LoVo (cell line): Measurements from ENCODE around the gene LINC01488.

Source experiments
- DNase-seq: peaks from one replicate; pipeline ENCODE4 v3.0.0-alpha.2; 2016; ENCODE audit warnings: low spot score

Gene LINC01488

DNA sequence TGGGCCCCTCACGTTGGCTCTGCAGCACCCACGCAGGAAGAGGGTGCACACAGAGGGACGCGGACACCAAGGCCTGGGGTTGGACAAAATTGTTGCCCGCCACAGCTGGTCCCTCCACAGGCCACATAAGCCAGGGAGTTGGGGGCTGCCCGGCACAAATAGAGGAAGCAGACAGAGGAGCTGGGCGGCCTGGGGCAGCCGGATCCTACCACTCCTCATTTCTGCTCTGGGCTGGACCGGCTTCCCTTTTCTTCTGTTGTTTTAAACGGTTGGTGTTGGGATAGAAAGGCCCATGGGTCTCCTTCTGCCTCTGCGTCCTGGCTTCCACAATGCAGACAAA is 36.4 kb upstream of the LINC01488 start:
- DNase-seq, result no peak

DNA sequence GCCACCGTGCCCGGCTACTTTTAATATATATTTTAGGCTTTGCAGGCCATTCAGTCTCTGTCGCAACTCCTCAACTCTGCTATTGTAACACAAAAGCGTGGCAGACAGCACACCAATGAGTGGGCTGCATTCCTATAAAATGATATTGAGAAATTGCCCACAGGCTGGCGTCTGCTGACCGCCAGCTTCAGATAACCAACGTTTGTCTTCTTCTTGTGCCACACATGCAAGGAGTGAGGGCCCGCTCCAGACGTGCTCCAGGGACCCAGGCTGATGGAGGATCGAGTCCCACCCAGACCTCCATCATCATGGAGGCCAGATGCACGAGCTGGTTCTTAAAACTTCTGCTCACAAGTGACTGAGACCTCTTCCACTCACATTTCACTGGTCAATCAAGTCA is 35.4 kb upstream of the LINC01488 start:
- no peak for DNase-seq

DNA sequence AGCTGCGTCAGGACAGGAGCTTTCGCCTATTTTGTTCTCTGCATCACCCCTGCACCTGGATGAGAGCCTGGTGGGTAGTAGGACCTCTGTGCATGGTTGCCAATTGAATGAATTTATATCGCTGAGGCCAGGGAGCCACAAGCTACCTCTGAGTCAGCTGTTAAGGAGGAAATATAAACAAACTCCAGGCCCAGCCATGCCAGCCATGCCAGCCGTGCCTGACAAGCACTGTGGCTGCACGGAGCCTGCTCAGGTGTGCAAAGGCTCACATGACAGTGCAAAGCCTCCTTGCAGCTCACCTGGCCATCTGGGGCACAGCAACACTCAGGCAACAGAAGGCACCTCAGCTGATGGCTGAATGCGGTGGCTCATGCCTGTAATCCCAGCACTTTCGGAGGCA is 33.7 kb upstream of the LINC01488 start:
- DNase-seq, result no peak

DNA sequence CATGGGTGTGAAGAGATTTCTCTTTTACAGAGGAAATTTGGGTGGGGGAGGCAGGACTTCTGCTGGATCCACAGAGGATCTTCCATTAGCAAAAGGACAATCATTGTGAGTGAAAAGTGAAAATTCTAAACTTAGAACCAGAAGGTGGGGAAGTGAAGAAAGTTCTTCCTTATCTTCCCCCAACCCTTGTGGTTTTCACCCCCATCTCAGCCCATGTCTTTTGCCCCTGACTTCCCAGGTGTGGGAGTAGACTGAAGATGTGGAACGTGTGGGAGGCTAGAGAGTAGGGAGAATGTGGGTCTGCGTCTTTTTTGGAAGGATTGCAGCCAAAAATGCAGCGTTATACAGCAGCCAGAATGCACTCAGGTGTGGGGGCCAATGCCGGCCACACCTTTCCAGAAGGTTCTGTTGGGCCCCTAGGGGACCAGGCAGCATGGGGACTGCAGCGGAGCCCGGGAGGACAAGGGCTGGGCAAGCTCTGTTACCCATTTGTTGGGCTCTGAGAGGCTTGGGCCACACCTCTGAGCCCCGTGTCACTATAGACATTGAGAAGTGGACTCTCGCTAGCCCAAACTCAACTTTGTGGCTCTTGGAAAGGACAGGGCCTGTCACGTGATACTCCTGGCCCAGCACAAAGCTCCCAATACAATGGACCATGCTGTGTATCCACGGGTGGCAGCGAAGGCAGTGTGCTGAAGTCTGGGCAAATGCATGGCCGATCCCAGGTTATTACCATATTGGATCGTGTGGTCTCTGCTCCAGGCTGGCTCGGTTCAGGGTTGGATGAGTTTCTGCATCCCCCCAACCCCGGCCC is 32.8 kb upstream of the LINC01488 start:
- DNase-seq, result no peak

DNA sequence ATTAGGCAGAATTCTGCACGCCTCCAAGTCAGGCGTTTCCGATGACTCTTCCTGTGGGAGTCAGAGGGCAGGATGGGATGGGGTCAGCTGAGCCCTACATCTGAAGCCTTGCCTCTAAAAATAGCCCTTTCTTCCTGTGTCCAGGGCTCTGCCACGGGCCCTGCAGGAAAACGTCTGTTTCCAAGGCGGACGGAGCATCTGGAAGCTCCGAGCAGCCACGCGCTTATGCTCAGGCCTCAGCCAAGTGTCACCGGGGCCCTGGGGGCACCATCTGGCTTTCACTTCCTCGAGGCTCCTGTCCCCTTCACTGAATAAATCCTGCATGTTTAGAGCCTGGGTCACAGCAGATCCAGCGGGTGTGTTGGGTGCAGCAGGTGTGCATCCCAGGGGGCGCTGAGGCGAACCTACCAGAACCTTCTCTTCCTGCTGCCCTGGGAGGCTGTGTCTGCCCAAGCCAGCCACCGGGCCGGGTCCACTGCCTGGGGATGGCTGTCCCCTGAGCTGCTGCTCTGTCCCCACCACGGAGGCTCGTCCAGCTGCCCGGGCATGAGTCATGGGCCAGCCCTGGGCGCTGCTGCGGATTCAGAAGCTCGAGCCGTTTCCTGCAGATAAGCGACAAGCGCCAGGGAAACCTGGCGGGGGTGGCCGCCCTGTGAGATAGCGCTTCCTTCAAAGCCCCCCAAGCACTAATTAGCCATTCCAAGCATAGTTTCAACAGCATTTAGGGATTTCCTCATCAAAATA is 32.0 kb upstream of the LINC01488 start:
- DNase-seq, result no peak

DNA sequence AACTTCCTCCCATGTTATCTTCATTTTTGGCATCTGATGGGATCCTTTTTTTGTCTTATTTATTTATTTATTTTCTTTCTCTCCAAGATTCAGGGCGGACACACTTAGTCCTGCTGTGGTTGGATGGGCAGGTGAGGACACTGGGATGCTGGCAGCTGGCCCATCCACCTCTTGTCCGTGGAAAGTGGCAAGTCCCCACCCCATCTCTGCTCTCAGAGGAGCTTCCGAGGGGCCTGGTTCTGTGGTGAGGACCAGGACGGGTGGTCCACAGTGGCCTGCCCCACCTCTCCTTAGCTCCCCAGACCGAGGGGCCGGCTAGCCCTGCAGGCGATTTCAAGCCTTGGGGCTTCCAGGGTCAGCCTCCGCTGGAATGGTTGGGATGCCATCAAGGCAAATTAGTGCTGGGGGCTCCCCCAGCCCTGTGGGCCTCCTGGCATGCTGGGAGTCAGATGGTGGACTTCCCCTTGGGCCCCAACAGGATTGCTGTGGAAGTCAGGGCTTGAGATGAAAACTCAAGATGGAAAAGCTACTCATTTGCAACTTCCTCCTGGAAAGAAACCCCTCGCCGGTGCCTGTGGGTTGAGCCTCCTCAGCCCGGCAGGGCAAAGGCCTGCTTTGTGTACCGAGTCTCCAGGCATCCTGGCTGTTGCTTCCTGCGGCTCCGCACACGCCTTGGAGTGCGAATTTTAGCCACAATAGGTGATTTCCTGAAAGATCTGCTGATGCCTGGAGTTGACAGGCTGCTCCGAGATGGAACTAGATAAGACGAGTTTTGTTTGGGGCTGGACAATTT is 31.2 kb upstream of the LINC01488 start:
- no peak for DNase-seq

DNA sequence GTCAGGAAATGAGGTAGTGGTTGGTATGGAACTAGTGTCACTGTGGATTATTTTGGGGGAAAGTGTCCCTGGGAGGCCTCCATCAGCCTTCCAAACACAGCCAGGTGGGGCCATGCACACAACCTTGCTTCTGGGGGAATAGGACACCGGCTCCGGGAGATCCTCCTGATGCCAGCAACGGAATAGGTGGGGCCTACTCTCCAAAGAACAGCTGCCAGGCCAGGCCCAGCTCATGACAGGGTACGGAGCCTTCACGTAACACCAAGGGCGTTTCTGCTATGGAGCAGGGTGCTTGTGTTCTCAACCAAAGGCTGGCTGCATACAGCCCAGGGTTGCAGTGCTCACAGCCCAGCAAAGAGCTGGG is 30.6 kb upstream of the LINC01488 start:
- DNase-seq, result no peak

DNA sequence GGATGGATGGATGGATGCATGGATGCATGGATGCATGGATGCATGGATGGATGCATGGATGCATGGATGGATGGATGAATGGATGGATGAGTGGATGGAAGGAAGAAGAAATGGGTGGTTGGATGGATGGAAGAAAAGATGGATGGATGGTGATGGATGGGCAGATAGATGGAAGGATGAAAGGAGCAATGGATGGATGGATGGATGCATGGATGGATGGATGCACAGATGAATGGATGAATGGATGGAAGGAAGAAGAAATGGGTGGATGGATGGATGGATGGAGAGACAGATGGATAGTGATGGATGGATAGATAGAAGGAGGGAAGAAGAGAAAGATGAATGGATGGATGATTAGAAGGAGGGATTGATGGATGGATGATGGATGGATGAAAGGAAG is 30.2 kb upstream of the LINC01488 start:
- no peak for DNase-seq

DNA sequence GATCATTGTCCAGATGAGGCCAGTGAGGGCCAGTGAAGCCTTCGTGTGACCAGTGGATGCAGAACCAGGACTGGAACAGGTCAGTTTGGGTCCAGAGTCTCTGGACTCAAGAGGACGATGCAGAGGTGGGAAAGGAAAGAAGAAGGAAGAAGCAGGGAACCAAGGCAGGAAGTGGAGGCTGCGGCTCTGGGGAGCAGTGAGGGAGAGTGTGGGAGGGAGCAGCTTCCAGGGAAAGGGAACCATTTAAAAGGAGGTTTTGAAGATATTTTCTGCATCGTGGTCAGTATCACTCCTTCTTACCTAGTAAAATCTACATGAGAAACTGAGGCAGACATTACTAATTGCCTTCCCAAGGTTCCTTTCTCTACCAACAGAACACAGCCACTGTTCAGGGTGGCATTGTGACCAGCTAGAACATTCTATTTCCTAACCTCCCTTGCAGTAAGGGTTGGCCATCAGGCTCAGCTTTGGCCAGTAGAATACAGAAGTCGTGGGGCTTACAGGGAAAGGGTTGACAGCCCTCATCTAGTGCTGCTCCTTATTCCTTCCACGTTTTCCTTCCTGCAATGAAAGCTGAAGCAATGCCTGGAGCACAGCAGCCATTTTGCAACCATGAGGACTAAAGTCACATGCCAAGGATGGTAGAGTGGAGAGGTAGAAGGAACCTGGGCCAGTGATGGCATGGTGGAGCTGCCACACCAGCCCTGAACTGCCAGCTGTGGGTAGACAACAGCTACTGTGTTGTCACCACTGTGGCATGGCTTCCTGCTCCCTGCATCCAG is 29.1 kb upstream of the LINC01488 start:
- no peak for DNase-seq

DNA sequence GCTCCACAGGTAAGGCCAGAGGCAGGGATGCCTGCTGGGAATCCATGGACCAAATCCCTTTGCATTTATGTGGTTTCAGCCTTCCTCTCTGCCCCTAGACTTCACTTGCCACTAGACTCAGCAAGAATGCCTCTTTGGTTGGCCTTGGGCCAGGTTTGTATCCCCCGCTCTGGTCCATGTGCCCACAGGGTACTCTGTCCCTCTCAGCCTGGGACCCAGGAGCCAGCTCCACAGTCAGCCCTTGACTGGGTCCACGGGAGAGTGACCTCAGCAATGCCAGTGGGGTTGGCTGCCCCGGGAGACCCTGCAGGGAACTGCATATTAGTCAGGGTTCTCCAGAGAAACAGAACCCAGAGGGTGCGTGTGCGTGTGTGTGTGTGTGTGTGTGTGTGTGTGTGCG is 28.3 kb upstream of the LINC01488 start:
- no peak for DNase-seq

DNA sequence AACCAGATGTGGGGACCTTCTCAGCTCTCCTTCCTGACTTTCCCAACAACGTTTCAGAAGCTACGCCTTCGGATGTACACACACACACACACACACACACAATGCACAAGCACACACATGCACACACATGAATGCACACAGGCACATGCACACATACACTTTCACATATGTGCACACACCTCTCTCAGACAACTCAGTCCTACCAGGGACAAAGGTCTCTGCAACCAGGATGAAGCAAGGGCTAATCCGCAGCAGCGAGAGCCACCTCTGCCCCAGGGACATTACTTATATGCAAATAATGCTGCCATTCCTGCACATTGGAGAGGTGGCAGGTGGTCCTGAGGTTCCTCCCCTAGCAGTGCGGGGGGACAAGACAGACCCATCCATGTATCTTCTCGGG is 27.4 kb upstream of the LINC01488 start:
- no peak for DNase-seq

DNA sequence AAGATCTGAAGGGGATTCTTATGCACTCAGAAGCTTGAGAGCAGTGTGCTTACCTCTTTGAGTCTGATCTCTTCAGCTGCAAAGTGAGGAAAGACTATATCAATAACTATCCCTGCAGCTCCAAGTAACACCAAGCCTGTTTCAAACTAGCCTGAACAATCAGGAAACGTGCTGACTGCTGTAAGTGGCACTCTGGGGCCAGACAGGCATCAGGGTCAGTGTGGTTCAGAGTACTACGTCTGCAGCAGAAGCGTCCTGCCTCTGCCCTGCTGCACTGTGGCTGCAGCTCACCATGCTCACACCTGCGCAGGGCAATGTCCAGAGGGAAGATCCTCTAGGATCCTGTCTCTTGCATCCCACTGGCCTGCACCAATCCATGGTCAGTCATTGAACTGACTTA is 25.5 kb upstream of the LINC01488 start:
- DNase-seq, result no peak

DNA sequence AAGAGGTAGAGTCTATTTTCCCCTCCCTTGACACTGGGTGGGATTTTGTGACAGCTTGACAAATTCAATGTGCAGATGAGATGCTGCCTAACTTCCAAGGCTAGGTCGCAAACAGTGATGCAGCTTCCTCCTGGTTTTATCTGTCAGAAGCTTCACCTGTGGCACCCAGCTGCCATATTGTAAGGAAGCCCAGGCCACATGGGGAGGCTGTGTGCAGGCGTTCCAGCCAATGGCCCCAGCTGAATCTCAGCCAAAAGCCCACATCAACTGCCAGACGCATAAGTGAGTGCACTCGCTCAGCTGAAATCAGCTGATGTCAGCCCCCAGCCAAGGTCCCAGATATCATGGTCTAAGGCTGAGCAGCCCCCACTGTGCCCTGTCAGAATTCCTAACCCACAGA is 24.8 kb upstream of the LINC01488 start:
- no peak for DNase-seq

DNA sequence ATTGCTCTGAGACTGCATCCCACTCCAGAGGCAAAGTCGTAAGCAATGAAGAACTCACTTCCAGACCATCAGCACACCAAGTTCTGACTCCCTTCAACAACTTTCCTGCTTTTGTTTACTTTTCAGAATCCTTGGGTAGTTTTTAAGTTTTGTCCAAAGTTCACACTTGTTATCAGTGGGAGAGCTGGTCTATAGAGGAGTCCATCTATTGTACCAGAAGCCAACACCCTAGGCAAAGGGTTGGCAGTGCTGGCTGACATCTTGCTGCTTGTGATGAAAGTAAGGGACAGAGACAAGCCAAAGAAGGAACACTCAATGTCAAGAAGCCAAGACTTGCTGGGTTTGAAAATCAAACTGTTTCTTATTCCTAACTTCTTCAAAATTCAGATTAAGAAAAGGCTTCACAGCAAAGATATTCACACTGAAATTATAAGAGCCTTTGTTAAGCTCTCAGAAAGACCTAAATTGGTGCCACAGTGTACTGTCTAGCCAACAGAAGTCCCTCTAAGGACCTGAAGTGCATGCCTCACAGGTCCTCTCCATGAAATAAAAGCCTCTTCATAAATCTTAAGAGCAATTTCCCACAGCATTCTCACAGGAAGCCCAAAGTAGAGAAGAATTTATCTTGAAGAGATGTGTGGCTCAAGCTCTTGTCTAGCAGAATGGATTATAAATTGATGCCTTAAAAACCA is 21.5 kb upstream of the LINC01488 start:
- DNase-seq, result no peak

DNA sequence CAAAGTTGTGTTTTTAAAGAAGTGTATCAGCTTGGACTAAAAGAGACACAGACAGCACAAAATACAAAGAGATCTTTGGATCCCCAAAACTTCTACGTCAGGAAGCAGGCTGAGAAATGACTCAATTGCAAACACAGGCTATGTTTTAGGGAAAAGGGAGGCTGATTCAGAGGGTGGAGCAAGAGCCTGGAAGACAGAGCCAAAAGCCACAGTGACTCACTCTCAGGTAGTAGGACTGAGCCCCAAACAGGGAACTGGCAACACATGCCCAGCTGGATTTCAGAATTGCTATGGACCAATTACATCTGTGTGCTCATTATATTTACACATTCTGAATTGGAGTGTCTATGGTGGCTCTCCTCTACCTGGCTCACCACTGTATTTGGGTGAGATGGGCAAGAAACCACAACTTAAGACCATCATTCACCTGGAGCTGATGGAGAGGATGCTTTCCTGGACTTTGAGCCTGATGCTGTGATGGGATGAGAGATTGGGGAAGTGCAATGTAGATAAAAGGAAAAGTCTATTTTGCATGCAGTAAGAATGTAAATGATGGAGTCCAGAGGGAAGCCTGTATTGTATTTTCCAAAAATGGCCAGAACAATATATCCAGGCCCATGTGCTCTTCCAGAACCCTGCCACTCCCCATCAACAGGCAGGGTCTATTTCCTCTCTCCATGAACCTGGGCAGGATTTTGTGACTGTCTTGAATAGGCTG is 20.8 kb upstream of the LINC01488 start:
- DNase-seq, result no peak

DNA sequence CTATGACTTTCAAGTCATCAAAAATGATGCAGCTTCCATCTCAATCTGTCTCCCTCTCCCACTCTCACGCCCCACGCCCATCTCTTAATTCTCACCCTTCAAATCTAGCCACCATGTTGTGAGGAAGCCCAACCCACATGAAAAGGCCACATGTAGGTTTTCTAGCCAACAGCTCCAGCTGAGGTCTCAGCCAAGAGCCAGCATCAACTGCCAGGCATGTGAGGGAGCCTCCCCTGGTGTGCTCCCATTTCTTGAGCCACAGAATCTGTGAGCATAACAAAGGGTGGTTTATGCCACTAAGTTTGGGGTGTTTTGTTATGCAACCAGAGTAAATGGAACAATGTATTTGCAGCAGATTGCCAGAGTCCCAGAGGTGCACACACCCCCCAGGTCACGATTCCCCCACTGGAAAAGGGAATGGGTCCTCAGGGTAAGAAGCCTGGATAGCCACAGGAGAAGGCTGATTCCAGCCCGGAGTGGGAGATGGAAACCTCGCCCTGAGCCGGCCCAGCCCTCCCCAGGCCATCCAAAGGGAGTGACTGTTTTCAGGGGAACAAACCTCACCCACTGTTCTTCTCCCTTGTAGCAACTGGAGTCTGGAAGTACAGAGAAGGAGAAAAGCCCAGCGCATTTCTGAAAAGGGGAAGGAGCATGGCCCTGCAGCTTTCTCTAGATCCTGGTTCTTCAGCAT is 20.0 kb upstream of the LINC01488 start:
- DNase-seq, result no peak

DNA sequence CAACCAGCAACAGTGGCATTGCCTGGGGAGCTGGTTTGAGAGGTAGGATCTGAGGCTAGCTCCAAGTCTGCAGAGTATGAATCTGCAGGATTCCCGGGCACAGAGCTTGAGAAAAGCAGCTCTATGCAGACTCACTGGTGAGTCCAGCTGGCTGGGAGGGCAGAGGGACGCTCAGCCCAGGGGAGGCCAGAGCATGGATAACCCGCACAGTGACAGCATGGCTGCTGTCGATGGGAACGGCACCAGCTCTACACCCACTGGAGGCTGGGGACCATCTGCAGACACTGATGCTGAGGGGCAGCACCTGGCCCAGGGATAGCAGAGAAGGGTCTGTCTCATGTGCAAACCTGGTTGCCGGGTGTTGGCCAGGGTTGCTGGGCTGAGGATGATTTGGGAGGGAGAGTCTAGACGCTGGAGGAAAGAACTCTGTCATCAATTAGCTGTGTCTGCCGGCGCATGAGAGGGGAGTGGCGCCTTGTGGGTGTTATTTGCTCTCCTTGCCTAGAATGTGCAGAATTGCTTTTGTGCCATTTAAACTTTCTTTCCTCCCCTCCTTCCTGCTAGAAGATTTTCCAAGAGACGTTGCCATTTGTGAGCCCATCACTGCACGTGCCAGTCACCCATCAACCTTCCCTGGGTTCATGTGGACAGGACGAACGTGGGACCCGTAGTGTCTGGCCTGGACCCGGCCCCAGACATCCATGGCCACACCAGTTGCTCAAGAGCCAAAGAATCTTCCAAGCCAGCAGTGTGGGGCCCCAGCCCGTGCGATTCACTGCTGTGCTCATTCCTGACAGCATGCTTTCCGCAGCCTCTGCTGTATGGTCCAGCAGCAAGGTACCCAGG is 19.1 kb upstream of the LINC01488 start:
- no peak for DNase-seq

DNA sequence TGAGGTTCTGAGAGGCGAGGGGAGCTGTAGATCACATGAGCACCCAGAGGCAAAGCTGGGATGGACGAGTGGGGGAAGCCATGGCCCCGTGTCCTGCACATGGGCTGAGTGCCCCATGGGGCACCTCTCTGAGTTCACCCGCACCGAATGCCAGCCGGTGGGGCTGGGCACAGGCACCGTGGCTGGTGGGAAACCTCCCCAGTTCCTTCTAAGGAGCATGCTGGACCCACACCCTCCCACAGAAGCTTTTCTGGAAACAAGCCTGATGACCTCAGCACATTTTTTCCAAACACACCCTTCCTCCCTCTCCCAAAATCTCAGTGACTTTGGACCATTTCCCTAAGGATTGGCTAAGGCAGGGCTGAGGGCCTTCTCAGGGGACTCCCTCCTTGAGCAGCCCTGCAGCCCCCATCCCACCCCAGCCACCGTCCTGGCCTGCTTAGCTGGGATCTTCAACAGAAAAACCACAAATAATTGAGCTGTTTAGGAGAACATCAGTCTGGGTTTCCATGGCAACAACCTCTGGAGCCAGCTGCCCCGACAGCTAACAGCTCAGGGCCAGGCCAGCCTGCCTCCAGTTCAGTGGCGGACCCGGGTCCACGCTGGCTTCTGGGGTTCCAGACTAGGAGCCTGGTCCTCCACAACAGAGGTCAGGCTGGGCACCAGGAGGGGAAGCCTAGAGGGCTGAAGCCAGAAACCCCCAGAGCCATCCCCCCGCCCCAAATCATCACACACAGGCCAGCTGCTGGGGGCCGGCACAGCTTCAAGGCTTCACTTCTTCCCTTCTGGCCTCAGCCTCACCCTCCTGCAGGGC is 18.1 kb upstream of the LINC01488 start:
- DNase-seq, result no peak
